Measurements from ENCODE around the gene LDLR.

- TF ChIP-seq CTCF (IDR thresholded peaks at IDR 0.05) = no peak
- TF ChIP-seq POLR2A (IDR thresholded peaks at IDR 0.05) = no peak
Measured at GRCh38 chr19:11116507-11116906, 27.2 kb downstream of the LDLR start.

All from heart left ventricle (tissue), 13 donors.